Coronary artery (tissue), 2 donors: ENCODE measurements around the gene AHCYL2.

ENCODE experiments used
- DNase-seq: peaks from one replicate; pipeline ENCODE4 v3.0.0-alpha.2; 2017; ENCODE audit warnings: low spot score
- H3K27ac ChIP-seq, 2 donors: fragments of 200-600 bp; sonication (generic); one replicate each; pipeline ENCODE4 v1.5.1; 2016 to 2019
- H3K4me3 ChIP-seq: fragments of 200-600 bp; sonication (generic); 2 replicates; pipeline ENCODE4 v1.5.1; 2016; ENCODE audit warnings: mild to moderate bottlenecking, moderate library complexity
- CTCF ChIP-seq: fragments of 200-600 bp; sonication (generic); IDR thresholded peaks from one replicate; pipeline ENCODE4 v1.5.1; 2019; ENCODE audit warnings: antibody characterized with exemption

The AHCYL2 gene

GRCh38 chr7:129255800-129256199 is 31.0 kb downstream of the AHCYL2 start:
- Histone ChIP-seq H3K4me3 (no peak overlapping the region), H3K27ac (no peak overlapping the region)
- no peak for TF ChIP-seq CTCF
- no peak for DNase-seq

GRCh38 chr7:129256221-129256620 is 31.4 kb downstream of the AHCYL2 start:
- no peak for DNase-seq
- H3K4me3 ChIP-seq, result no peak overlapping the region

GRCh38 chr7:129257168-129257567 is 32.3 kb downstream of the AHCYL2 start:
- no peak for TF ChIP-seq CTCF
- H3K4me3 ChIP-seq, result no peak overlapping the region
- no peak overlapping the region for H3K27ac ChIP-seq
- DNase-seq, result no peak

More at GRCh38 chr7:129256221-129256620, 31.4 kb downstream of the AHCYL2 start:
- TF ChIP-seq CTCF, result no peak
- no peak overlapping the region for H3K27ac ChIP-seq

GRCh38 chr7:129258649-129259389 is 34.0 kb downstream of the AHCYL2 start:
- H3K27ac ChIP-seq, result no peak overlapping the region
- no peak for TF ChIP-seq CTCF
- H3K4me3 ChIP-seq, result no peak overlapping the region
- DNase-seq, result no peak

- Histone ChIP-seq H3K4me3 (no peak overlapping the region), H3K27ac (no peak overlapping the region)
- DNase-seq, result no peak
- TF ChIP-seq CTCF, result no peak
Measured at GRCh38 chr7:129262324-129262723, 37.5 kb downstream of the AHCYL2 start.

GRCh38 chr7:129263168-129263567 is 38.3 kb downstream of the AHCYL2 start:
- Histone ChIP-seq H3K27ac (no peak overlapping the region), H3K4me3 (no peak overlapping the region)
- no peak for DNase-seq
- TF ChIP-seq CTCF, result no peak

GRCh38 chr7:129264534-129264933 is 39.7 kb downstream of the AHCYL2 start:
- no peak for TF ChIP-seq CTCF
- no peak for DNase-seq
- Histone ChIP-seq H3K4me3 (no peak overlapping the region), H3K27ac (no peak overlapping the region)
